Natural killer cell (primary cell): Measurements from ENCODE around the gene RPL3. TPM values are rescaled to one million over a fixed set of nuclear protein-coding genes. Genes with fewer than 3 reads are reported as not detected.

Experiments used
- ATAC-seq, 3 donors: fragments of 150-1000 bp in 2 of 3; fragments of 200-7000 bp in 1 of 3; cut with Tn5 transposase; 1 replicate in 1 of 3; 2 replicates in 2 of 3; pipeline ENCODE4 v1.10.0; 2021; ENCODE audit warnings: mild to moderate bottlenecking in 2 of 3, moderate library complexity in 2 of 3
- DNase-seq, 2 donors: peaks; one replicate each; pipeline versions ENCODE4 v3.0.0 to v3.0.0-alpha.2; 2013 to 2021; ENCODE audit warnings: mixed read lengths in 1 of 2
- H3K27ac ChIP-seq: one replicate; pipeline ENCODE4 v1.5.1; 2013; ENCODE audit warnings: mild to moderate bottlenecking, low read length
- H3K27me3 ChIP-seq: one replicate; pipeline ENCODE4 v1.6.1; 2013; ENCODE audit warnings: low read length; ENCODE audit not compliant: control insufficient read depth, insufficient read depth
- H3K36me3 ChIP-seq: one replicate; pipeline ENCODE4 v1.6.1; 2013; ENCODE audit warnings: low read length; ENCODE audit not compliant: control insufficient read depth, insufficient read depth
- H3K4me1 ChIP-seq: one replicate; pipeline ENCODE4 v1.6.1; 2013; ENCODE audit warnings: low read length; ENCODE audit not compliant: control insufficient read depth, insufficient read depth
- H3K4me3 ChIP-seq: one replicate; pipeline ENCODE4 v1.5.1; 2013; ENCODE audit warnings: low read length
- H3K9me3 ChIP-seq: one replicate; pipeline ENCODE4 v1.6.1; 2013; ENCODE audit warnings: low read length; ENCODE audit not compliant: control insufficient read depth, insufficient read depth
- H3K27ac Mint-ChIP-seq, 2 donors: one replicate each; pipeline ENCODE4 v1.8.0; 2022; ENCODE audit warnings: mild to moderate bottlenecking in 2 of 2, mixed read lengths in 2 of 2, moderate library complexity in 1 of 2
- H3K27me3 Mint-ChIP-seq, 2 donors: one replicate each; pipeline ENCODE4 v1.8.0; 2022; ENCODE audit warnings: low read depth in 2 of 2, mixed read lengths in 2 of 2
- H3K36me3 Mint-ChIP-seq: one replicate; pipeline ENCODE4 v1.8.0; 2022; ENCODE audit warnings: mixed read lengths
- H3K4me1 Mint-ChIP-seq, 2 donors: one replicate each; pipeline ENCODE4 v1.8.0; 2022; ENCODE audit warnings: mixed read lengths in 2 of 2
- H3K4me3 Mint-ChIP-seq: one replicate; pipeline ENCODE4 v1.8.0; 2022; ENCODE audit warnings: mild to moderate bottlenecking, moderate library complexity, mixed read lengths
- H3K9me3 Mint-ChIP-seq, 2 donors: one replicate each; pipeline ENCODE4 v1.8.0; 2022; ENCODE audit warnings: mixed read lengths in 2 of 2
- CTCF ChIP-seq: fragments of 200-600 bp; IDR thresholded peaks from one replicate; pipeline ENCODE4 v1.8.0; 2022; ENCODE audit warnings: antibody characterized with exemption
- WGBS: methylation state at CpG from one replicate; pipeline ENCODE4 v1.1.7; 2013; ENCODE audit warnings: missing lambda C conversion rate; ENCODE audit not compliant: insufficient coverage; 5-methylcytosine and 5-hydroxymethylcytosine counted together
- intact Hi-C: fragments of 100-400 bp; cut with micrococcal nuclease; formaldehyde crosslinking; loops from one replicate; pipeline ENCODE4 v1.14.2; 2022
- total RNA-seq, 4 donors: library from RNA; stranded (reverse); fragments of 120-200 nt in 1 of 4; gene quantifications; one replicate each; pipeline versions ENCODE4 v1.2.3 to v1.2.4, GENCODE V29; 2013 to 2022

RPL3 gene
- total RNA-seq, 3 donors from 2014 or later (not counting 1 experiment from before 2014, with no cell fraction given), result 1,534 to 1,757 (median 1,614) TPM

DNA sequence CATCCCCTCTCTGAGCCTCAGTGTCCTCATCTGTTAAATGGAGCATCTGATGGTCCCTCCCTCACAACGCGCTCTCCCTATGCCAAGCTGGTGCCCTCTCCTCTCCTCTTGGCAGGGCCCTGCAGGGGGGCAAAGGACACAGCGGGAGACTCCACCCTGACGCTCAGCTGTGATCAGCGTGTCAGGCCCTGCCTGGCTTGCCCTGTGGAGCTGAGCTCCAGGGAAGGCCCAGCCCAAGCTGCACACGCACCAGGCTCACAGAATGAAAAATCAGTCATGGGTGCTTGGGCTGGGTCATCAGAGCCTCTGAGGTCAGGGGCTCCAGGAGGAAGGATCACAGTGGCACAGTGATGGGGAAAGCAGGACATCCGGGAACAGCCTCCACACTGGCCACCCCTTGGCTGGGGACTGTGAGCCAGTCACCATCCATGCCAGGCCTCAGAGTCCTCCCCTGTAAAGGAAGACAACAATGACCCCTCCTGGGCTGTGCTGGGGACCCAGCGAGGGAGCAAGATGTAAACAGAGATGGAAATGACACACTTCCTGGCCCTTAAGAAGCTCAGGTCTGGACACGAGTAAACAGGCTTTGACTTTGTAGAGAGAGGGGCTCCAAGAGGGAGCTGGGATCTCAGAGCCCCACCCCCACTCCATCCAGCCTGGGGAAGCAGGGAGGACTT, 36.6 kb downstream of the RPL3 start:
- H3K36me3 Mint-ChIP-seq, result no peaks in the 10 kb centered on the region
- TF ChIP-seq CTCF, result no peak
- H3K4me3 ChIP-seq, result no peak overlapping the region
- ATAC-seq (peak in 1 of 3 donors; percentile 16), DNase-seq (no peak)
- H3K9me3 Mint-ChIP-seq, result no peaks in the 10 kb centered on the region
- H3K4me3 Mint-ChIP-seq, result no peak overlapping the region
- H3K27ac Mint-ChIP-seq, result no peak overlapping the region
- H3K27ac ChIP-seq, result no peak overlapping the region
- no peaks in the 10 kb centered on the region for H3K27me3 ChIP-seq
- no peaks in the 10 kb centered on the region for H3K36me3 ChIP-seq
- intact Hi-C loops, result no loop called here
- 81% methylated on average over 9 of the region's 9 CpGs for WGBS
- H3K9me3 ChIP-seq, result peaks cover 9% of the 10 kb centered on the region
- H3K27me3 Mint-ChIP-seq, result peaks cover 0 to 3% of the 10 kb centered on the region in 2 donors
- peaks cover 11 to 18% of the 10 kb centered on the region in 2 donors for H3K4me1 Mint-ChIP-seq
- peaks cover 37% of the 10 kb centered on the region for H3K4me1 ChIP-seq

DNA sequence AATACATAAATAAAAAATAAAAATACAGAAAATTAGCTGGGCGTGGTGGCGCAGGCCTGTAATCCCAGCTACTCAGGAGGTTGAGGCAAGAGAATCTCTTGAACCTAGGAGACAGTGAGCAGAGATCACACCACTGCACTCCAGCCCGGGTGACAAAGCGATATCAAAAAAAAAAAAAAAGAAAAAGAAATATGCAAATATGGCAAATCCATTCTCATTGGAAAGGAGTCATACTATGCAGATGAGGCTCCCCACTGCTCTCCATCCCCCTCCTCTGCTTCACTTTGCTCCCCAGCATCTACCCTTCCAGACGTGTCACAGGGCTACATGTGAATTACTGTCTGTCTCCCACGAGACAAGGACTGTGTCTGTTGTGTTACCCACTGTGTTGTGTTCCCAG, 38.3 kb downstream of the RPL3 start:
- intact Hi-C loops, result no loop called here
- whole genome bisulfite sequencing, result 79% methylated on average over 6 of the region's 6 CpGs
- no peak for ATAC-seq
- peaks cover 0 to 13% of the 10 kb centered on the region in 2 donors for H3K27me3 Mint-ChIP-seq
- Histone ChIP-seq H3K36me3 (no peaks in the 10 kb centered on the region), H3K27ac (no peak overlapping the region), H3K4me1 (peaks cover 24% of the 10 kb centered on the region), H3K9me3 (peaks cover 12% of the 10 kb centered on the region), H3K27me3 (no peaks in the 10 kb centered on the region), H3K4me3 (no peak overlapping the region)
- no peaks in the 10 kb centered on the region for H3K9me3 Mint-ChIP-seq
- no peak overlapping the region for H3K27ac Mint-ChIP-seq
- no peak for DNase-seq
- H3K4me3 Mint-ChIP-seq, result no peak overlapping the region
- no peak for TF ChIP-seq CTCF
- peaks cover 0 to 6% of the 10 kb centered on the region in 2 donors for H3K4me1 Mint-ChIP-seq
- no peaks in the 10 kb centered on the region for H3K36me3 Mint-ChIP-seq

DNA sequence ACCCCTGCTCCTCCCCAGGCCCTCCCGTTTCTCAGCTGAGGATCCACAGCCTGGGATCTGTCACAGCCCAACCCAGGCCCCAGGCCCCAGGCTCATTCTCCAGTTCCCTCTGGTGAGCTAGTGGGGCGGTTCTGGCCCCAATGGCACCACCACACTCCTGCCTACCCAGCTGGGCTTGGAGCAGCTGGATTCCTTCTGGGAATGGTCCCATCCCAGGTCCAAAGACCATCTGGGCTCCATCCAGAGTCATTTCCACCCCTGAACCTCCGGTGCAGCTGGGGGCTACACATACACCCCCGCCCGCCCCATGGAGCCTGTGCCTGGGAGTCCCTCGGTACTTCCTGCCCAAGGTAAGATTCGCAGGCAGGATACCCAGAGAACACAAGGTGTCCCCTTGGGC, 39.2 kb downstream of the RPL3 start:
- Mint-ChIP-seq H3K4me1 (peaks cover 0 to 6% of the 10 kb centered on the region in 2 donors), H3K27ac (no peak overlapping the region), H3K9me3 (no peaks in the 10 kb centered on the region), H3K36me3 (no peaks in the 10 kb centered on the region), H3K4me3 (no peak overlapping the region), H3K27me3 (peaks cover 0 to 22% of the 10 kb centered on the region in 2 donors)
- no peak overlapping the region for H3K27ac ChIP-seq
- H3K4me1 ChIP-seq, result peaks cover 21% of the 10 kb centered on the region
- H3K9me3 ChIP-seq, result peaks cover 11% of the 10 kb centered on the region
- H3K36me3 ChIP-seq, result no peaks in the 10 kb centered on the region
- H3K27me3 ChIP-seq, result no peaks in the 10 kb centered on the region
- H3K4me3 ChIP-seq, result no peak overlapping the region
- no peak for TF ChIP-seq CTCF
- ATAC-seq (no peak), DNase-seq (no peak)
- 87% methylated on average over 7 of the region's 7 CpGs for WGBS
- intact Hi-C loops, result no loop called here
